Measurements from ENCODE around the gene LETM1.
"Not testable (repeated sequence)": the region's sequence is repeated elsewhere in the genome, so short reads cannot be mapped to it uniquely, and the experiment has no call there.

LETM1 gene

GRCh38 chr4:1839282-1839681, 16.7 kb downstream of the LETM1 start:
- Histone ChIP-seq H3K4me3 (ENCODE audit: extremely low read depth, insufficient read depth, low read length, poor library complexity, severe bottlenecking) (no peak overlapping the region), H3K4me1 (ENCODE audit: control insufficient read depth, insufficient read depth, low read length, poor library complexity, severe bottlenecking) (no peaks in the 10 kb centered on the region), H3K27ac (ENCODE audit: low read depth, low read length, severe bottlenecking) (no peak overlapping the region), H3K9me3 (ENCODE audit: control insufficient read depth, low read length) (no peaks in the 10 kb centered on the region), H3K36me3 (ENCODE audit: control insufficient read depth, insufficient read depth, low read length) (peaks cover 81% of the 10 kb centered on the region)
- WGBS, 2 experiments (ENCODE audit: insufficient coverage in 2 of 2), result 93 to 96% methylated on average over 5 to 7 of the region's 7 CpGs

DNA sequence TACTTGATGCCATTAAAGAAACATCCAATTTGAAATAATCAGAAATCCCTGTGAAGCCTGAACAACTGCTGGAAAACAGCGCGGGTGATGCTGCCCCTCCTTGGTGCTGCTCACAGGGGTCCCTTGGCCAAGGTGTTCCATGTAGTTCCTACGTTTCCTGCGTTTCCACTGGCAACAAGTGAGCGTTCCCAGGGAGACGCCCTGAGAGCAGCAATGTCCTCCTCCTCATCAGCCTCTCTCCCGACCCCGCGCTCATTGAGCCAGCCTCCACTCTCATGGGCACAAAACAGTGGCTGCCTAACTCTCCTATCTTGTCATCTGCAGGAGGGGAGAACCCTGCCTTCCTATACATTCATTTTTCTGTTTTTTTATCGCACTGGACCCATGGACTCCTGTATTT, 18.9 kb downstream of the LETM1 start:
- WGBS, 2 experiments (ENCODE audit: insufficient coverage in 2 of 2), result 93 to 96% methylated on average over 7 to 10 of the region's 10 CpGs
- Histone ChIP-seq H3K27ac (ENCODE audit: low read depth, low read length, severe bottlenecking) (no peak overlapping the region), H3K36me3 (ENCODE audit: control insufficient read depth, insufficient read depth, low read length) (peaks cover 83% of the 10 kb centered on the region), H3K4me3 (ENCODE audit: extremely low read depth, insufficient read depth, low read length, poor library complexity, severe bottlenecking) (no peak overlapping the region), H3K9me3 (ENCODE audit: control insufficient read depth, low read length) (no peaks in the 10 kb centered on the region), H3K4me1 (ENCODE audit: control insufficient read depth, insufficient read depth, low read length, poor library complexity, severe bottlenecking) (no peaks in the 10 kb centered on the region)

GRCh38 chr4:1836650-1837049, 19.3 kb downstream of the LETM1 start:
- WGBS, 2 experiments (ENCODE audit: insufficient coverage in 2 of 2), result 94 to 100% methylated on average over 6 of the region's 7 CpGs
- H3K9me3 ChIP-seq (ENCODE audit: control insufficient read depth, low read length), result no peaks in the 10 kb centered on the region
- H3K4me3 ChIP-seq (ENCODE audit: extremely low read depth, insufficient read depth, low read length, poor library complexity, severe bottlenecking), result no peak overlapping the region
- peaks cover 83% of the 10 kb centered on the region for H3K36me3 ChIP-seq (ENCODE audit: control insufficient read depth, insufficient read depth, low read length)
- H3K27ac ChIP-seq (ENCODE audit: low read depth, low read length, severe bottlenecking), result no peak overlapping the region
- H3K4me1 ChIP-seq (ENCODE audit: control insufficient read depth, insufficient read depth, low read length, poor library complexity, severe bottlenecking), result no peaks in the 10 kb centered on the region

DNA sequence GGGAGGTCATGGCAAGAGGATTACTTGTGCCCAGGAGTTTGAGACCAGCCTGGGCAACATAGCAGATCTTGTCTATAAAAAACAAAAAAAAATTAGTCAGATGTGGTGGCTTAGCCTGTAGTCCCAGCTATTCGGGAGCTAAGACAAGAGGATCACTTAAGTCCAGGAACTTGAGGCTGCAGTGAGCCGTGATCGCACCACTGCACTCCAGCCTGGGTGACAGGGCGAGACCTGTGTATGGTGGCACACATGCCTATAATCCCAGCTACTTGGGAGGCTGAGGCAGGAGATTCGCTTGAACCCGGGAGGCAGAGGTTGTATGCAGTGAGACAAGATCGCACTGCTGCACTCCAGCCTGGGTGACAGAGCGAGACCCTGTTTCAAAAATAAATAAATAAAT, 20.1 kb downstream of the LETM1 start:
- 97 to 99% methylated on average over 4 to 6 of the region's 8 CpGs for WGBS, 2 experiments (ENCODE audit: insufficient coverage in 2 of 2)
- not testable (repeated sequence) for H3K27ac ChIP-seq (ENCODE audit: low read depth, low read length, severe bottlenecking); H3K4me3 ChIP-seq (ENCODE audit: extremely low read depth, insufficient read depth, low read length, poor library complexity, severe bottlenecking); H3K9me3 ChIP-seq (ENCODE audit: control insufficient read depth, low read length); H3K4me1 ChIP-seq (ENCODE audit: control insufficient read depth, insufficient read depth, low read length, poor library complexity, severe bottlenecking)
- peaks cover 84% of the 10 kb centered on the region for H3K36me3 ChIP-seq (ENCODE audit: control insufficient read depth, insufficient read depth, low read length)

GRCh38 chr4:1834047-1834775, 21.7 kb downstream of the LETM1 start:
- peak overlapping the region; percentile 24 for H3K27ac ChIP-seq (ENCODE audit: low read depth, low read length, severe bottlenecking)
- no peaks in the 10 kb centered on the region for H3K4me1 ChIP-seq (ENCODE audit: control insufficient read depth, insufficient read depth, low read length, poor library complexity, severe bottlenecking)
- no peak overlapping the region for H3K4me3 ChIP-seq (ENCODE audit: extremely low read depth, insufficient read depth, low read length, poor library complexity, severe bottlenecking)
- H3K9me3 ChIP-seq (ENCODE audit: control insufficient read depth, low read length), result no peaks in the 10 kb centered on the region
- peaks cover 88% of the 10 kb centered on the region for H3K36me3 ChIP-seq (ENCODE audit: control insufficient read depth, insufficient read depth, low read length)
- WGBS, 2 experiments (ENCODE audit: insufficient coverage in 2 of 2), result 93 to 97% methylated on average over 18 to 20 of the region's 21 CpGs

DNA sequence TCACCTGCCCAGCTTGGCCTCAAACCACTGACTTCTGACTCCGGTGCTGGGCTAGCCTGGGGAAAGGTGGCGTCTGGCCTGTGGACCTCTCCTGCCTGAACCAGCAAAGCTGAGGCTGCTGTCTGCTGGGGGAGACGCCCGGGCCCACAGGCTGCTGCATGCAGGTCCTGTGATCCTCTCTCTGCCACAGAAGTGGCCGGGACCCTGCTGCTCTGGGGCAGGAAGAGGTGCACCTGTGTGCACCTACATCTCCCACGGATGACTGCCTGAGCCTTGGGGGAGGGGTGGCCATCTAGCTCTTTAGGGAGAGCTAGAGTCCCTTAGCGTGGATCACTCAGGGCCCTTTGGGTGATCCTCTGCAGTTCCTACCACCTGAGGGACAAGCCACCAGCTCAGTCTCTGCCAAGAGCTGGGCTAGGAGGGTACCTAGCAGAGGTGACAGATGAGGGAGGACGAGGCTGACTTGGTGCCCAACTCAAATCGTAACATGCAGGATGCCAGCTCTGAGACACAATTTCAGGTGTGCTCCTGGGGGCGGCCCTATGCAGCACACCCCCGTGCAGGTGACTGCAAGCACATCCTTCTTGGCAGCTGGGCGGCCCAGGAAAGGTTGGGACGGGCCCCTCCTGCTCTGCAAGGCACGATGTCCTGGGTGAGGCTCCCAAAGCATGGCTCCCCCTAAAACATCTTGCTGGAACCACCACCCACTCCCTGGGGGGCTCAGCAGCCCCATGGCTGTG, 22.5 kb downstream of the LETM1 start:
- H3K4me1 ChIP-seq (ENCODE audit: control insufficient read depth, insufficient read depth, low read length, poor library complexity, severe bottlenecking), result no peaks in the 10 kb centered on the region
- no peaks in the 10 kb centered on the region for H3K9me3 ChIP-seq (ENCODE audit: control insufficient read depth, low read length)
- H3K4me3 ChIP-seq (ENCODE audit: extremely low read depth, insufficient read depth, low read length, poor library complexity, severe bottlenecking), result no peak overlapping the region
- H3K36me3 ChIP-seq (ENCODE audit: control insufficient read depth, insufficient read depth, low read length), result peaks cover 82% of the 10 kb centered on the region
- H3K27ac ChIP-seq (ENCODE audit: low read depth, low read length, severe bottlenecking), result no peak overlapping the region
- WGBS, 2 experiments (ENCODE audit: insufficient coverage in 2 of 2), result 97% methylated on average over 13 to 14 of the region's 14 CpGs

GRCh38 chr4:1832690-1833089, 23.3 kb downstream of the LETM1 start:
- H3K9me3 ChIP-seq (ENCODE audit: control insufficient read depth, low read length), result no peaks in the 10 kb centered on the region
- 91 to 96% methylated on average over 17 to 18 of the region's 18 CpGs for WGBS, 2 experiments (ENCODE audit: insufficient coverage in 2 of 2)
- H3K36me3 ChIP-seq (ENCODE audit: control insufficient read depth, insufficient read depth, low read length), result peaks cover 76% of the 10 kb centered on the region
- H3K4me3 ChIP-seq (ENCODE audit: extremely low read depth, insufficient read depth, low read length, poor library complexity, severe bottlenecking), result no peak overlapping the region
- no peaks in the 10 kb centered on the region for H3K4me1 ChIP-seq (ENCODE audit: control insufficient read depth, insufficient read depth, low read length, poor library complexity, severe bottlenecking)
- no peak overlapping the region for H3K27ac ChIP-seq (ENCODE audit: low read depth, low read length, severe bottlenecking)

DNA sequence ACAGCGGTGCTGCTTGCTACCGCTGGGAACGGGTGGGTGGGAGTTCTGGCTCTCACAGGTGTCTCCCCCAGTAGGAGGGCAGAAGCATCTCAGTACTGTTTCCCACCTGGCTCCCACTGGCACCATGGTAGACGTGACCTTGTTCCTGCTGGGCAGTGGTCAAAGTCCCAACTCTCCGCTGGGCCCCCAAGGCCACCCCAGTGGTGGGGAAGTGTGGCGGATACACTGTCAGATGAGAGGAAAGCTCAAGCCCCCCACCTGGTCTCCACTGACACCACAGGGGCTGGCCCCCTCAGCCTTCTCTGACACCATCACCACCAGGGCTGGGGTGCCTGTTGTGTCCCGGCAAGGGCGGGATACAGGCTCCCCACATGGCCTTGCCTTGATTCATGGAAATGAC, 24.6 kb downstream of the LETM1 start:
- 97 to 99% methylated on average over 5 to 7 of the region's 8 CpGs for WGBS, 2 experiments (ENCODE audit: insufficient coverage in 2 of 2)
- H3K36me3 ChIP-seq (ENCODE audit: control insufficient read depth, insufficient read depth, low read length), result peaks cover 65% of the 10 kb centered on the region
- H3K27ac ChIP-seq (ENCODE audit: low read depth, low read length, severe bottlenecking), result no peak overlapping the region
- H3K4me3 ChIP-seq (ENCODE audit: extremely low read depth, insufficient read depth, low read length, poor library complexity, severe bottlenecking), result no peak overlapping the region
- H3K9me3 ChIP-seq (ENCODE audit: control insufficient read depth, low read length), result no peaks in the 10 kb centered on the region
- H3K4me1 ChIP-seq (ENCODE audit: control insufficient read depth, insufficient read depth, low read length, poor library complexity, severe bottlenecking), result no peaks in the 10 kb centered on the region

DNA sequence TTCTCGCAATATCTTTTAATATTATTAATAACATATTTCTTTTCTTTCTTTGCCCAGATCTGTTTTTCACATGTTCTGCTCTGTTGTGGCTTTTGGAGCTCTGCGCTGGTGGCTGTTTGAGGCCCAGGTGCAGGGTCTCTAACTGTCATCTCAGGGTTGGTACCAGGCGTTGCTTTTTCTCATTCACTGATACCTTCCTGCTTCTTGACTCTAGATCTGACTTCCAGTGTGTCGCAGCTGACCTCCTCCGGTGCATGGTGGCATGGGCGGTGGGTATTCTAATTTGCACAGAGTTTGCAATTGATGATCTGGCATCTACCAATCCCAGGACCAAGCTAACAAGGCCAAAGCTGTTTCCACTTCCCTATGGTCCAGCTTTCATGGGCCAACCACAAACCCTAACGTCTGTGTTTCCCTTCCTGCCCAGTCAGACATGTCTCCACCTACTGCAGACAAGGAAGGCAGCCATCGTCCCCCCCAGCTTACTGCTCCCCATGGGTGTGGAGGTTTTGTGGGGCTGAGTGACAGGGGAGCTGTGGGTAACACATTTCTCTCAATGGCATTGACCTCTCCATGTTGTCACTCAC, 25.2 kb downstream of the LETM1 start:
- WGBS, 2 experiments (ENCODE audit: insufficient coverage in 2 of 2), result 96 to 100% methylated on average over 4 to 6 of the region's 8 CpGs
- Histone ChIP-seq H3K4me3 (ENCODE audit: extremely low read depth, insufficient read depth, low read length, poor library complexity, severe bottlenecking) (no peak overlapping the region), H3K4me1 (ENCODE audit: control insufficient read depth, insufficient read depth, low read length, poor library complexity, severe bottlenecking) (no peaks in the 10 kb centered on the region), H3K27ac (ENCODE audit: low read depth, low read length, severe bottlenecking) (no peak overlapping the region), H3K36me3 (ENCODE audit: control insufficient read depth, insufficient read depth, low read length) (peaks cover 67% of the 10 kb centered on the region), H3K9me3 (ENCODE audit: control insufficient read depth, low read length) (no peaks in the 10 kb centered on the region)

- 100% methylated on average over 1 to 3 of the region's 3 CpGs for WGBS, 2 experiments (ENCODE audit: insufficient coverage in 2 of 2)
- H3K9me3 ChIP-seq (ENCODE audit: control insufficient read depth, low read length), result no peaks in the 10 kb centered on the region
- no peak overlapping the region for H3K4me3 ChIP-seq (ENCODE audit: extremely low read depth, insufficient read depth, low read length, poor library complexity, severe bottlenecking)
- peaks cover 67% of the 10 kb centered on the region for H3K36me3 ChIP-seq (ENCODE audit: control insufficient read depth, insufficient read depth, low read length)
- no peak overlapping the region for H3K27ac ChIP-seq (ENCODE audit: low read depth, low read length, severe bottlenecking)
- no peaks in the 10 kb centered on the region for H3K4me1 ChIP-seq (ENCODE audit: control insufficient read depth, insufficient read depth, low read length, poor library complexity, severe bottlenecking)
Observed at GRCh38 chr4:1830234-1830633, 25.7 kb downstream of the LETM1 start.

All from mesodermal cell (in vitro differentiated cells).